GM18517 (cell line): ENCODE measurements around the gene FH.

Experiments
- ATAC-seq: cut with Tn5 transposase; IDR thresholded peaks from one replicate; pipeline ENCODE4 v1.9.1; 2021; ENCODE audit warnings: mild to moderate bottlenecking, moderate library complexity; ENCODE audit not compliant: unreplicated experiment

FH gene

GRCh38 chr1:241525026-241525425 lies 5.5 kb upstream of the FH start:
- ATAC-seq = no peak

- no peak for ATAC-seq
Observed at GRCh38 chr1:241521718-241522117, 2.2 kb upstream of the FH start.

GRCh38 chr1:241520080-241520465 lies 518 bp upstream of the FH start:
- ATAC-seq = no peak

GRCh38 chr1:241518476-241519307 lies 863 bp downstream of the FH start:
- peak; percentile 30 for ATAC-seq

GRCh38 chr1:241513378-241513777 lies 6.2 kb downstream of the FH start:
- ATAC-seq = no peak

GRCh38 chr1:241507189-241507863 lies 12.2 kb downstream of the FH start:
- ATAC-seq = no peak

GRCh38 chr1:241503444-241503843 lies 16.1 kb downstream of the FH start:
- ATAC-seq = no peak

GRCh38 chr1:241499910-241500309 lies 19.6 kb downstream of the FH start:
- ATAC-seq = no peak

- no peak for ATAC-seq
Observed at GRCh38 chr1:241495741-241496140, 23.8 kb downstream of the FH start.

DNA sequence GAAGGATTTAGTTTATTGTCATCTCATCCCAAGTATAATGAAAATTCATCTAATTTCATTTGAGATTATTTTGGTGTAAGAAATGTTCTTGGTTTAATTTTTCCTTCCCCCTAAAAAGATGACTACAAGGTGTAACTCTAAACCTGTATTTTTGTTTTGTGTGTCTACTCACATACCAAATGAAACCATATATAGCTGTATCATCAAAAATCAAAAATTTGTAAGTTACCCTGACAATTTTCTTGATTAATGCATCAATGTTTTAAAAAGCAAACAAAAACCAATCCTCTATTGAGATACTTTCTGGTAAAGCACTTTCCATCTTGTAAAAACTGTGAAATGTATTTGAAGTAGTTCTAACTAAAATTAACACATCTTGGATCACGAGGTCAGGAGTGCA lies 30.8 kb downstream of the FH start:
- ATAC-seq = no peak

DNA sequence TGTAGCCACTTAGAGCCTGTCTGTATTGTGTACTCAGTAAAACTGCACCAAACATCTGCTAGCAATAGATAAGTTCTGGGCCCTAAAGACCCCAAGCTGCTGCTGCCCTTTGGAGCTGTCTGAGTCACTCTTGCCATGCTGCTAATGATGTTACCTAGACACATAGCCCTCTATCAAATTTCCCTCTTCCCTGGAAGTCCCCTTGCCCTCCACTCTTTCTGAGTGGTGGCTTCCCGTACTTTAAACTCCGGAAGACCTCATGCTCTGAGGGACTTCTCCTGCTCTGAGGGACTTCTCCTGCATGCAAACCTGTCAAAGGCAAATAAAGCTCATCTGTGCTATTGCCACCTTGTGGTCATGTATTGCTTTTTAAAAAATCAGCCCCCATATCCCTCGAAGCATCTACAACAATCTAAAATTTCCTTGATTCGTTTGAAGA lies 34.0 kb downstream of the FH start:
- peak; percentile 60 for ATAC-seq

GRCh38 chr1:241485145-241485544 lies 34.4 kb downstream of the FH start:
- ATAC-seq = peak; percentile 76

DNA sequence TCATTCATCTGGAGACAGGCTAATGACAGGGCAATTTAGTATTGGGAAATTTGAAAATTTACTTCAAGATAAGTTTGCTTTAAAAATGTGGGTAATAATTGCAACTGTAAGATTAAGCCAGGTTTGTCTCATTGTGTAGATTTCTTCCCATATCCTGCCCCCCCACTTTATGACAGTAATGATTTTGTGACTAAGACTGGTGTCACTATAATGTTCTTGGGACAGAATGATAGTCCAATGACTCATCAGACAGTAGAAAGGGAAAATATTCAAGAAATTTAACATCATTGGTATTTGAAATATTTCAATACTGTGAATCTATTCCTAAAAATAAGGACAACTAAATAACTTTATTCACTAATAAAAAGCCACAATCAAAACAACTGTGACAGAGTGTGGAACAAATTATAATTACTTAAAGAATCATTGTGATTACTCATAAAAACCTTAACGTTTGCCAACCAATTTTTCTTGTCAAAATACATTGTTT lies 36.7 kb downstream of the FH start:
- no peak for ATAC-seq

- no peak for ATAC-seq
Observed at GRCh38 chr1:241479294-241479693, 40.3 kb downstream of the FH start.

DNA sequence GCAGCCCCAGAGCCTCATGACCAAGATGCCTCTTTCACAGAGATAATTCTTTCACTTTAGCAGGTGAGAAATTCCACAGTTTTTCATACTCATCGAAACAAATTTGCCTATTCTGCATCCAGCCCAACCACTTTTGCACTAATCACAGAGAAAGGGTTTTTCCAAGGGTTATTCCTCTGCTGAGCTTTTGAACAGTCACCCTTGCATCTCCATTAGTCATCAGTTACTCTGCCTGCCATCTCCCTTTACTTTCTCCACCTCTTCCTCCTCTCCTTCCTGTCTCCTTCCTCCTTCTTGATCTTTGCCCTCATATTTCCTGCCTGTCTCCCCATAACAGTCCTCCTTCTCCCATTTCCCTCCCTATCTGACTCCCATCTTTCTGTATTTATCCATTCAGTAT lies 43.9 kb downstream of the FH start:
- ATAC-seq = no peak

DNA sequence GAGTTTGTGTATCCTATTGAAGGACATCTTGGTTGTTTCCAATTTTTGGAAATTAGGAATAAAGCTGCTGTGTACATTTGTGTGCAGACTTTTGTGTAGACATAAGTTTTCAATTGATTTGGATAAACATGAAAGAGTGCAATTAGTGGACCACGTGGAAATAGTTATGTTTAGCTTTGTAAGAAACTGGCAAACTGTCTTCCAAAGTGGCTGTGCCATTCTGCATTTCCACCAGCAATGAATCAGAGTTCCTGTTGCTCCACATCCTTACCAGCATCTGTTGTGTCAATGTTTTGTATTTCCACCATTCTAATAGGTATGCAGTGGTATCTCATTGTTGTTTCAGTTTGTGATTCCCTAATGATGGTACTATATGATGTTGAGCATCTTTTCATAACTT lies 46.5 kb downstream of the FH start:
- no peak for ATAC-seq

- ATAC-seq = no peak
Observed at GRCh38 chr1:241470908-241471590, 48.5 kb downstream of the FH start.

- ATAC-seq = no peak
Observed at GRCh38 chr1:241470361-241470760, 49.2 kb downstream of the FH start.

DNA sequence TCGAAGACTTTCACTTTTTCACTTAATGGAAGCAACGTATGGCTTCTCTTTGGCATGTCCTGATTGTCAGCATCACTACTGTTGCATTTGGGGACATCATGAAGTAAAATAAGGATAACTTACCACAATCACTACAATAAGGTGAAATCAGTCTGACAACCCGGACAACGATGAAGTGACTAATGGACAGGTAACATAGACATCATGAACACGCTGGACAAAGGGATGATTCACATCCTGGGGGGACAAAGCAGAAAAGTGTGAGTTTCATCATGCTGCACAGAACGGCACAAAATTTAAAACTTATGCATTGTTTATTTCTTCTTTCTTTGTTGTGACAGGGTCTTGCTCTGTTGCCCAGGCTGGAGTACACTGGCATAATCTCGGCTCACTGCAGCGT lies 53.9 kb downstream of the FH start:
- ATAC-seq = no peak

GRCh38 chr1:241464985-241465384 lies 54.6 kb downstream of the FH start:
- ATAC-seq = no peak

DNA sequence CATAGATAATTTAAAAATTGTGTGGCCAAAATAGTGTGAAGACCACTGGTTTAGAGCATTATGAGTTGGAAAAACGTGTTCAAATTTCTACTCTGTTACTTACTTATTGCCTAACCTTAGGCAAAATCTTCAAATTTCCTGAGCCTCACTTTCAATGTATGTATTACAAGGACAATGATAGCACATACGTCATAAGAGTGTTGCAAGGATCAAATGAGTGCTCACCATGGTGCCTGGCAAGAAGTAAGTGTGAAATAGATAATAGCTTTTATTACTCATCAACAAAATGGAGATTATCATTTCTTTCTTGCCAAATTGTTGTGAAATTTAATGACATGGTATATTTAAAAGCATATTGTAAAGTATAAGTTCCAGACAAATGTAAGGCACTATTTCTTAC lies 57.2 kb downstream of the FH start:
- ATAC-seq = no peak
